GM19395 (cell line): Measurements from ENCODE around the gene ABTB1.
"Not testable (repeated sequence)": the region's sequence is repeated elsewhere in the genome, so short reads cannot be mapped to it uniquely, and the experiment has no call there.

Source experiments
- ATAC-seq: cut with Tn5 transposase; IDR thresholded peaks from one replicate; pipeline ENCODE4 v1.9.1; 2021; ENCODE audit warnings: mild to moderate bottlenecking, moderate library complexity; ENCODE audit not compliant: unreplicated experiment

The ABTB1 gene

DNA sequence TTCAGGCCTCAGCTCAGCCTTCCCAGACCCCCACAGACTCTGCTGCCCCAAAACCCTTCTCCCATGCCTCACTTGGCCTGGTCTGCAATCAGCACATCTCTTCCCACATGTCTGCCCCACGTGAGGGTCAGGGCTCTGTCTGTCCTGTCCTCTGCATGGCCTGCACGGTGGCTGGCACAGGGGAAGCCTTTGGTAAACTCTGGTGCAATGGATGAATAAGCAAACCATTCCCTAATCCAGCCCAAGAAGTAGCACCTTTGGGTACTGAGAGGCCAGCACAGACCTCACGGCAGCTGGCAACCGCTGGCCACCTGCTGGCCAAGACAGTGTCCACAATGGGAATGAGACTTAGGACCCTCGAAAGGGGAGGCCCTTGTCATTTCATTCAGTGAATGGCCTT, 27.7 kb downstream of the ABTB1 start:
- ATAC-seq = no peak

DNA sequence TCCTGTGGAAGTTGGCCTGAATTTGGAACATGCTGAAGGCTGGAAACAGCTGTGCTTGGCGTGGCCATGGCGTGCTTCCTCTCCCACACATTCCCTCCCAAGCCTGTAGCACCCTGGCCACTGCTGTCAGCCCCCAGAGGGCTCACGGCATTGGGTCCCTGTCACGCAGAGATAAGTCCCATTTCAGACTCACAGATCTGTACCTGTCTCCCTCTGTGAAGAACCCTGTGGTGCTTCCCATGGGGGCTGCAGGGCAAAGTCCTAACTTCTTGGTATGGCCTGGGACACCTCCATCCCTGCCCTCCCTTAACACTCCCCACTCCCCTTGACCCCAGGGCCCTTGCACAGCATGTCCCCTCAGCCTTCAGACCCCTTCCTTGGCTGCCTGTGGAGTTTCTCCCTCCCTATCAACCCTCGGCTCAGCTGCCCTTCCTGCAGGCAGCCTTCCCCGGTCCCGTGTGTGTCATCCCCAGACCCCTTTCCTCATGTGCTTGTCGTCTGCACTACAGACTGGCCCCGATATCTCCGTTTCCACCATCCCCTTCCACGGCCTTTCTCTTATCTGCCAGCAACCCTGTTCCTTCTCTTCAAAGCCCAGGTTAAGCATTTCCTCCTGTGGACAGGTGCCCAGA, 28.6 kb downstream of the ABTB1 start:
- ATAC-seq = no peak

DNA sequence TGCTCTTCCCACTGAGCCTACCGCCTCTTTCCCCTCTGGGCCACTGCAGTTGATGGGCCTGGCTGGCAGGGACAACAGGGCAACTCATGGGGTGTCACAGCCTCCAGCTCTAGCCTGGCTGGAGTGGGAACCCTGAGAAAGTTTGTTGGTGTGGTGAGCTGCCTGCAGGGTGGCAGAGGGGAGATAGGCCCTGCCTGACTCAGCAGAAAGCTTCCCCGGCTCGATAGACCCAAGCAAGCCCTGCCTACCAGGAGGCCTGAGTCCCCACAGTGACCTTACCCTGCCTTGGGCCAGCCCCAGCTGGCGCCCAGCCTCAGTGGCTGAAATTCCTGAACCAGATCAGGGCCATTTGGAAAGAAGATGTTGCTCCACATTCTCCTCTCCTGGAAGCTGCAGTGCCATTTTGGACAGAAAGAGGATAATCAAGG, 29.4 kb downstream of the ABTB1 start:
- no peak for ATAC-seq

DNA sequence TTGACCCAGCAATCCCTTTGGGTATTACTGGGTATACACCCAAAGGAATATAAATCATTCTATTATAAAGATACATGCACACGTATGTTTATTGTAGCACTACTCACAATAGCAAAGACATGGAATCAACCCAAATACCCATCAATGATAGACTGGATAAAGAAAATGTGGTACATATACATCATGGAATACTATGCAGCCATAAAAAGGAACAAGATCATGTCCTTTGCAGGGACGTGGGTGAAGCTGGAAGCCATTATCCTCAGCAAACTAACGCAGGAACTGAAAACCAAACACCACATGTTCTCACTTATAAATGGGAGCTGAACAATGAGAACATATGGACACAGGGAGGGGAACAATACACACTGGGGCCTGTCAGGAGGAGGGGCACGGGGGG, 32.1 kb downstream of the ABTB1 start:
- not testable (repeated sequence) for ATAC-seq

DNA sequence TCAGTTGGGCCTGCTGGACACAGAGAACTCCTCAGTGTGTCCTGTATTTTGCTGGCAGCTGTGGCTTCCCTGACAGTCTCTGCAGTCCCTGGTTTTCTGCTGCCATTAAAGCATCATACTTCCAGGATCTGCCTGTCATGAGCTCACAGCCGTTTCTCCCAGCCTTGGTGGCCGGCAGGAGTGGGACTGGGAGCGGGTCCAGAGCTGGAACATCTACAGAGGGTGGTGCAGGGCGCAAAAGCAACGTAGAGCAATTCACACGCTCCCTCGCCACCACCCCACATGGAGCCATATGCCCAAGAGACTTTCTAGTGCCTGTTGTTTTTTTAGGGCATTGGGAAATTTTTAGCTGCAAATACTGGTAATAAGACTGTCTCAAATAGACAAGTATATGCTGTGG, 33.6 kb downstream of the ABTB1 start:
- ATAC-seq = no peak

DNA sequence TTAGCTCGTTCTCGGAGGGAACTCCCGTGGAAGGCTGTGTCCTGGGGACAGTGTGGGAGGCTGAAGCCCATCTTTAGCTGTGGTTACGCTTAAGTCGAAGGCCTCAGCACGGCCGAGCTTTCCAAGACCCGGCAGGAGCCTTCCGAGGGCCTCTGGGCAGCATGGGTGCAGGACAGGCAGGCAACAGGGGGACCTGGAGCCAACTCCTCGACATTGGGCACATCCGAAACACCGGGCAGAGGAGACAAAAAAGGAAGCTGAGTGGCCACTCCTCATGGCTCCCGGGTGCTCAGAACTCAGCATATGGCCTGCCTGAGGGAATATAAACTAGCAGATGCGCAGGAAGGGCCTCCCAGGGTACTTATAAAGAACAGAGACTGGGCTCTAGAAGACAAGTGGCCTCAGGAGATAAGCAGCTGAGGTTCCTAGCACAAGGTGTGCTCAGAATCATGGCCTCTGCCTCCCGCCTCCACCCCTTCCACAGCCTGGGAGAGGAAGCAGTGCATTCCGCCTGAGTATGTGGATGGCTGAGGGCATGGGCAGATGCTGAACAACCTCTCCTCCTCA, 34.1 kb downstream of the ABTB1 start:
- ATAC-seq = no peak

DNA sequence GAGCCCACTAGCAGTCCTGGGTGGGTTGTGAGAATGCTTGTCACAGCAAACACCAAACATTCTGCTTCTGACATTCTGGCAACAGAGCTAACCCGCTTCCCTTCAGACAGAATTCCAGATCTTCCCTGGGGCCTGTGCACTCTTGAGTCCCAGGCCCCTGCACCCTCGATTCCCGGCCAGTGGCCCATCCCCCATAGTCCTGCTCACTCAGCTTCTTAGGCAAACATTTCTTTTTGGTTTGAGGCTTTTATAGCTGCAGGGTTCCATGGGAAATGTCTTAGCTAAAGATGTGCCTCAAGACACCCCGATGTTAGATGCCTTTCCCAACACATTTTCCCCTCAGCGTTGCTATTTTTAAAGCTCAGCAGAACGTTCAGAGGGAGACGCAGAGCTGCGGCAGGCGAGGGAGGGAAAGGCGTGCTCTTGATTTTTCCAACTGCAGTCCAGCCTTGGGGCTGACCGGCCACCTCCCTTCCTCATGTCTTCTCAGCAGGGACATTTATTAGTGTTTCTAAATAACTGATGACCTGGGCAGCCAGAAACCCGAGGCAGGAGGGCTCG, 35.2 kb downstream of the ABTB1 start:
- ATAC-seq = no peak

DNA sequence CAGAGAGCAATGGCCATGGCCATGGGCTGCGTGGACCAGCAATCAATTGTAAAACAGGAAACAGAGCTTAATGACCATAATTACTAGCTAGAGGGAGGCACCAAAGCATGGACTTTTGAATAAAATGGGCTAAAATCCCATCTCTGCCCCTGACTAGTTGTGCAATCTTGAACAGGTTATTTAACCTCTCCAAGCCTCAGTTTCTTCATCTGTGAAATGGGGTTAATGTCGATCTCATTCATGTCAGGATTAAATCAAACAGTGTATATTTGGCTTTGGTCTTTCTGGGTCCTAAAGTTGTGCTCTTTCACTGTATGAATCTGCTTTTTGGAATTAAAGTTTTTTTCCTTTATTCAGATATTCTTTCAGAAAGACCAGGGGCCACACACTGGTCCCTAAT, 36.1 kb downstream of the ABTB1 start:
- no peak for ATAC-seq

DNA sequence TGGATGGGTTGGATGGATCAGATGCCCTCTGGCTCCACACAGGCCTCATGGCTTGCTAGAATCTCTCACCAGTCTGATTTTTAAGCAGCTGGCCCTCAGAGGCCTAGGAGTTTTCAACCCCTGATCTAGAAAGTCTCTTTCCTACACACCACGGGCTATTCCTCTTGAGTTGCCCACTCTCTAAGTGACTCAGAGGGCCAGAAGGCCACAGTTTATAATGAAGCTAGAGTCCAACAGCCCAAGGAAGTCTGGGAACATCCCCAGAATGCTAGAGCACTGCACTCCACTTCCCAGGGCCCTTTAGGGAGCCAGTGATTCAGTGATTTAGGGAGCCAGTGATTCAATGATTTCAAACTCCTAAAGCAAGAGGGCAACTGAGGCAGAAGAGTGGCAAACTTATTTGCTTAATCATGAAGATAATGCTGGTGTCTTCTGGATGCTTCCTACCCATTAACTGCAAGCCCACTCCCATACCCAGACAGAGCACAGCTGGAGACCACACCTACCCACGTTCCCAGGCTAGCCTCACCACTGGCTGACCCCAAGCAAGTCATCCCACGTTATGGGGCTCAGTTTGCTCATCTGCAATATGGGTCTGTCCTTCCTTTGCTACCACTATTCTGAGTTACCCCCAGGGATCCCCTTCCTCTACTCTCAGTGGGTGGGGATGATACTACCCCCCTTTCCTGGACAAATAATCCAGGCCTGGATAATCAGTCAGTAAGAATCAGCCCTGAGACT, 36.7 kb downstream of the ABTB1 start:
- no peak for ATAC-seq

DNA sequence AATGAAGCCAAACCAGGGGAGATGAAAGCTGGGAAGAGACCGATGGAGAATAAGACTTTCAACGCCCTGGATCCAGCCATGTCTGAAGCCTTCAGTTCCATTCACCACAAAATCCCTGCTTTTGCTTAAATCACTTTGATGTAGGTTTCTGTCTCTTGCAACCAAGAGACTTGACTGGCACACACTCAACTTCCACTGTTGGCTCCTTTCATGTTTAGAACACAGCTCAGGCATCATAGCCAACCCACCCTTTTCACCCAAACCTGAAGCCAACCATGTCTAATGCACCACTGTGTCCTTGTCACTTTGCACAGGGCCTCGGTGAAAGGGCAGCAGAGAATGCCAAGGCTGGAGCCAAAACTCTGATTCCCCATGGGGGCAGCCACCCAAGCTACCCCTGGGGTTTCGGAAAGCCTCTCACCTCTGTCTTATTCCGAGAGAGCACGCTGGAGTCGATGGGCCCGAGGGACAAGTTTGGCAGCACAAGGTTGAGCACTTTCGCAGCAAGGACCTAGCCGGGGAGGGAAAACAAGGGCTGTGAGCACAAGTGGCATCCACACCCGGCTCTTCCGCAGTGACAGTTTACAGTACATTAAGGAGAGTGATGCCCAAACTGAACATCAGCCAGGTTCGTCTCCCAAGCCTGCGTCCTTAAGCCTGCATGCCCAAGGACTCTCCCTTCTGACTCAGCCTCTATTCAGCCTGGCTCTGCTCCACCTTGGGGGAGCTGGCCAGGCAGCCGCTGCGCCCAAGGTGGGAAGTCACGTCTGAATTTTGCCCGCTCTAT, 37.6 kb downstream of the ABTB1 start:
- ATAC-seq = no peak

DNA sequence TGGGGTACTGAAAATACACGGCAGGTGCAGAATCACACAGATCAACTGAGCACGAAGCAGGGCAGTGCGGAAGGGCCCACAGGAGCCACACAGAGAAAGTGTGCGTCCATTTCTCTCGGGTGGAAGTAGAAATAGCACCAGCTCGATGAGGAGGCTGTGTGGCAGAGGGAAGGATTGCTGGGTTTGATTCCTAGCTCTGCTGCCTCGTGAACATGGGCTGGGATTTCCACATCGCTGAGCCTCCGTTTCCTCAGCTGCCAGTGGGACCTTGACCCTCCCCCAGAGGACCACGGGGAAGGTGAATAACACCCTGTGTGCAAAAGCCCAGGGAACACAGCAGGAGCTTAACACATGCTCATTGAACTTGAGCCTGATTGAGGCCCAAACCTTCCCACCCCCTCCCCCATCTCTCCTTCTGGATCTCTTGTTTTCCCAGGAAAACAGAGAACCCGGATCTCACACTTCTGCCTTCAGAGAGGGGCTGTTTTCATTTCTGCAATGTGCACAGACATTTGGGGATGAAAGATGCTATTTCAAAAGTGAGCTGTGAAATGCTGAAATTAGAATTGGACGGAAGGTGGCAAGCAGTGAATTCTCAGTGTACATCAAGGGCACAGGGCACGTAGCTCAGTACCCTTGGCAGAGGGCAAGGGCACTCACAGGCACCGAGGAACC, 38.4 kb downstream of the ABTB1 start:
- ATAC-seq = no peak

DNA sequence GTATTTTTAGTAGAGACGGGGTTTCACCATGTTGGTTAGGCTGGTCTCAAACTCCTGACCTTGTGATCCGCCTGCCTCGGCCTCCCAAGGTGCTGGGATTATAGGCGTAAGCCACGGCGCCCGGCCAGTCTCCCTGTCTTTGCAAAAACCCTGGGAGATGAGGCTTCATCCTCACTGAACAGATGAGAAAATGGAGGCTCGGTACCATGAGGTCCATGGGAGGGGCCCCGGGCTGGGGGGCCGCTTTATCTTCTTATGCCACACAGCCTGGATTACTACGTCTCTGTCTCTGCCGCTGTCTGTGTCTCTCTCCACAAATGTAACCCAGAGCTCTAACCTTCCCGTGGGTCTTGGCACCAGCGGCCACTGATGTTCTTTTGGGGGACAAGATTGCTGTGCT, 39.1 kb downstream of the ABTB1 start:
- no peak for ATAC-seq

DNA sequence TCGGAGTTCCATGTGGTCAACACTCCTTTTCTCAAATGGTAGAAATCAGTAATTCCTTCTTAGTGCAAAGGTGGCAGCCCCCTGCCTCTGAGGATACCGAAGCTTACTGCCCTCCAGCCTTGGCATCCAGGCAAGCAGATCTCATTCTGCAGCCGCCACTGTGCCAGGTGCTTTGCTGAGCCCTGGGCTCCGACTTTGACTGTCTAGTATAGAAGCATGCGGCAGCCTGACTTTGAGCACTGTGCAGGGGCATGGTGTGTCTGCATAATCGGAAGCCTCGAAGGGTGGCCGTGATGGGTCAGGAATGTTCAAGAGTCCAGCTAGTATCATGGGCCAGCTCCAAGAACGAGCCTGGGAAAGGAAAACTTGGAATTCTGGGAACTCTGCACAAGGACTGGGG, 39.7 kb downstream of the ABTB1 start:
- no peak for ATAC-seq

DNA sequence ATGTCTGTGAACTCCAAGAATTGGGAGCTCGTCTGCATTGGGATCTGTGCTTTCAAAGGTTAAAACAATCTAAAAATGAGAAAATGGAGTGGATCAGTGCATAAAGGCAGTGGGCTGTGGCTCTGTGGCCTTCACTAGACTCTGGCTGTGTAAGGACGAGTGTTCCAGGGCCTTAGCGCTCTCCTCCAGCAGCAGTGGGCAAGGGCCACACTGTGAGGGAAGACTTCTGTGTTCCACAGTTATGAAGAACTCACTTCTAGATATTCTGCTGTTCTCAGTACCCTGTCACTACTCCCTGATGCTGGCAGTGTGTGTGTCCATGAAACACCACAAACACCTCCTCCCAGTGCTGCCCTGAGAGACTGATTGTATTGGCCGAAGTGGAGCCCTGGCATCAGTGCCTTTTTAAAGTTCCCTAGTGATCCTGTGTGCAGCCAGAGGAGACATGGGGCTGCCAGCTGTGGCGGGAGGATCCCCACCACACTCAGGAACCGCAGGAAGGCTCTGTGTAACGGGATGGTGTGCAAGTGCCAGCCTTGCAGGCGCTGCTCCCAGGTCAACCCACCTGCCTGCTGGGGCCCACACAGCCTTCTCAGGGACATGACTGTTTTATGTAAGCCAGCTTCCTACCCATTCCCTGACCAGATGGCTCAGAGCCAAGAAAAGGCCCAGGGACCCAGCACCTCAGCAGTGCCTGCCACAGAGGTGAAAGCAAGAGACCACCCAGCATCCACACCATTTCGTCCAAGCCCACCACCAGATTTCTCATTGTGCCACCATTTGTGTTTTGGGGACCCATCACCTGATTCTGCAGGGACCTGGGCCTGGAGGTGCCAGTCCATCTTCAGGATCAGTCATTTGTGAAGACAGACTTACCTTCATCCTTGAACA, 40.4 kb downstream of the ABTB1 start:
- no peak for ATAC-seq

DNA sequence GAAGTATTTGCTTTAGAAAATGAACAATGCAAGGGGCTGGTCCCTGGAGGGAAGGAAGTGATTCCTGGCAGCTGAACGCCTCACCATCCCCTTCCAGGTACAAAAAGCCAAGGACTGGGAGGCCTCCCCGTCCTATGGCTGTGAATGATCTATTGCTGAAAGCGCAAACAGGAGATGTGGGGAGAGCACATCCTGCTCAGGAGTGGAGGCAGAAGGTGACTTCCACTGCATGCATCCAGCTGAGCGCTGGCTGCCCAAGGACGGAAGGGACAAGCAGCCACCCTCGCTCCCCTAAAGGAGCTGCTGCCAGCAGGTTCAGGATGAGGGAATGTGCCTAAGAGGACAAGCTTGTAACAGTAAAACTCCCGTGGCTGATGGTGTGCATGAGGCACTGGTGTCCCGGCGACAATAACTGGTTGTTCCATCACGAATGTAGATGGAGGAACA, 41.4 kb downstream of the ABTB1 start:
- ATAC-seq = no peak

DNA sequence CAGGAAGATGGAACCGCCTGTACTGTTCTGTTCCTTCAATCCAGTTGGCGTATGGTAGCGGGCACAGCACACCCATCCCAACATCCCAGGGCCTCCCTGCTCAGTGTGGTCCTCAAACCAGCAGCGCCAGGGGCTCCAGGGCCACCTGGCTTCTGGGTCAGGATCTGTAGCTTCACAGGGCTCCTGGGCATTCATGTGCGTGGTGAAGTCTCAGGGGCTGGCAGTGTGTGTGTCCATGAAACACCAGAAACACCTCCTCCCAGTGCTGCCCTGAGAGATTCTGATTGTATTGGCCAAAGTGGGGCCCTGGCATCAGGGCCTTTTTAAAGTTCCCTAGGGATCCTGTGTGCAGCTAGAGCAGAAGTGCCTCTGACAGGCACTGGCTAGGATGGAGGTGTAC, 42.1 kb downstream of the ABTB1 start:
- no peak for ATAC-seq

DNA sequence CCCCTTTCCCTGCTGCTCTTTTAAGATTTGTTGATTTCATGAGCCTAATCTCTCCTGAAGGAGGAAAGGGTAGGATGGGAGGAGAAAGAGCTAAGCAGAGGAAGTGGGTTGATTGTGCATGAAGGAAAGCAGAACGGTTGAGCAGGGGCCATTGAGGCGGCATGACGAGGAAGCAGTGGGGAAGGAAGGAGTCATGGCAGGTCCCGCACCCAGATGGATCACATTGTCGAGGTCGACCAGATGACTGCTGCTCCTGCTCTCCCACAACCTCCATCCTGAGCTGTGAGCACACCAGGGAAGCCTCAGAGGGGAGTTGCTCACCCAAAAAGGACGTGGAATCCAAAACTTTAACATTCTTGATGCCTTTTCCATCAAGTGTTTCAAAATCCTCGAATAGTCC, 42.8 kb downstream of the ABTB1 start:
- ATAC-seq = no peak

DNA sequence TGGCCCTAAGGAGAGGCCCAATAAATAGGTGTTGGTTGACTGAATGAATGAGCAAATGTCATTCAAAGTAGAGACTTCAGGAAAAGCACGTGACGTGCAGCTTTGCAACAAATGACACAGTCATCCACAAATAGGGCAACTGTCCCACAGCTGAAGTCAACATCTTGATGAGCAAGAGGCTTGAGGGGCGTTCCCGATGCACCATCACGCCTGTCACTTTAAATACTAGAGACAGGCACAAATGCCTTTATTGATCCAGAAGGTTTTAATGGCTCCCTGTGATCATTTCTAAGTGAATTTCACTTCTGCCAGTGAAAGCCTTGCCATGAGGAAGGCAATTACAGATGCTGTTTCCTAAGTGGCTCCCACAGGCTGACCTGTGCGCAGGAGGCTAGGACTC, 43.6 kb downstream of the ABTB1 start:
- ATAC-seq = no peak

DNA sequence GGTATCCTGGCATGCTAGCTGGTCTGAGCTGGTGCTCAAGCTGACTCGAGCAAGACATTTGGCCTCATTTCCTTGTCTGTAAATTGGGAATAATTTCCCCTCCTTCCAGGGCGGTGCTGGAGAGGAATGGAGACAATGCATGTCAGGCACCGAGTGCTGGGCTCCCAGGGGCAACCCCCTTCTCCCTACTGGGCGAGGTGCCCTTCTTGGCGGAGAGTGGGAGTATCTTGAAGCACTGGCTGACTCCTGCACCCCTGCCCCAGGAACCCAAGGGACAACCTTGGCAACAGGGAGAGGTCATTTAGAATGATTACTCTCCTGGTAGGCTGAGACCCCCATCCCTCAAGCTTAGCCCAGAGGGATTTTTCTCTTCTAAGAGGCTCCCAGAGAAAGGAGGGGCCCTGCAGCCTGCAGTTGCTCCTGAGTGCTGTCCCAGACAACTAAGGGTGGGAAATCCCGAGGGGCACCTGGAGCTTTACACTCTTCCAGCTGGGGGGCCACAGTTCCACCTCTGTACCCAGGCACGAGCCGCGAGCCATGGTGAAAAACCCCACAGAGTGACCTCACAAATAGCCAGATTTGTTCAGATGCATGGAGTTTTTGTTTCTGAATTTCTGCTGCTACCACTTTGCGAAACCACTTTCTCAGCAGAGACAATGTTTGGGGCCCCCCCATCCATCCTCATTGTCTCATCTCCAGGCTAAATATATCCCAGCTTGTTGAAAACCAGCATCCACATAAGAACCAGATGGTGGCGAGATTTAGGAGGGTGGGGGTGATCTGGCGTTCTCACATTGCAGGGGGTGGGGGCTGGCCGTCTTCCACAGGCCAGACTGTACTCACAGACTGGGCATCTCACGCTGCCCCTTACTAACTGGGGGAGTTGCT, 44.8 kb downstream of the ABTB1 start:
- no peak for ATAC-seq
